Activated B cell treated with CpG ODN at 0.5 μM for 24 hours (primary cell): ENCODE measurements around the gene WFS1. TPM values are rescaled to one million over a fixed set of nuclear protein-coding genes. Genes with fewer than 3 reads are reported as not detected.

Experiments
- ATAC-seq: fragments of 200-7000 bp; cut with Tn5 transposase; one replicate; pipeline ENCODE4 v1.10.0; 2021; ENCODE audit warnings: low read depth, mild to moderate bottlenecking, moderate library complexity
- CTCF ChIA-PET: fragments of 350-600 bp; sonication (Branson Sonifier 250); formaldehyde crosslinking; loops from one replicate; lab custom pipeline; 2021; ENCODE audit warnings: antibody characterized with exemption; lab: Charles Lee
- POLR2A ChIA-PET: fragments of 350-600 bp; sonication (Branson Sonifier 250); formaldehyde crosslinking; loops from one replicate; lab custom pipeline; 2021; ENCODE audit warnings: antibody characterized with exemption; lab: Charles Lee
- DNase-seq: peaks from one replicate; pipeline ENCODE4 v3.0.0; 2022
- H3K27ac Mint-ChIP-seq: one replicate; pipeline ENCODE4 v1.8.0; 2020; ENCODE audit warnings: mixed read lengths
- H3K27me3 Mint-ChIP-seq: one replicate; pipeline ENCODE4 v1.8.0; 2021; ENCODE audit warnings: mixed read lengths
- H3K36me3 Mint-ChIP-seq: one replicate; pipeline ENCODE4 v1.8.0; 2021; ENCODE audit warnings: low read depth, mixed read lengths
- H3K4me1 Mint-ChIP-seq: one replicate; pipeline ENCODE4 v1.8.0; 2021; ENCODE audit warnings: mixed read lengths
- H3K4me3 Mint-ChIP-seq: one replicate; pipeline ENCODE4 v1.8.0; 2020; ENCODE audit warnings: mild to moderate bottlenecking, mixed read lengths
- H3K9me3 Mint-ChIP-seq: one replicate; pipeline ENCODE4 v1.8.0; 2020; ENCODE audit warnings: mixed read lengths
- intact Hi-C: fragments of 100-400 bp; cut with micrococcal nuclease; formaldehyde crosslinking; loops from one replicate; pipeline ENCODE4 v1.15.1; 2024
- total RNA-seq: library from RNA; stranded (reverse); gene quantifications from 2 replicates; pipeline ENCODE4 v1.2.3, GENCODE V29; 2022
- TF ChIP-seq, protein P1 (sequence below): fragments of 200-600 bp; IDR thresholded peaks from one replicate; pipeline ENCODE4 v1.8.0; 2022; ENCODE audit warnings: antibody characterized with exemption, mild to moderate bottlenecking

Gene WFS1
- total RNA-seq, 1 donor from 2014 or later, result 2.4 TPM

DNA sequence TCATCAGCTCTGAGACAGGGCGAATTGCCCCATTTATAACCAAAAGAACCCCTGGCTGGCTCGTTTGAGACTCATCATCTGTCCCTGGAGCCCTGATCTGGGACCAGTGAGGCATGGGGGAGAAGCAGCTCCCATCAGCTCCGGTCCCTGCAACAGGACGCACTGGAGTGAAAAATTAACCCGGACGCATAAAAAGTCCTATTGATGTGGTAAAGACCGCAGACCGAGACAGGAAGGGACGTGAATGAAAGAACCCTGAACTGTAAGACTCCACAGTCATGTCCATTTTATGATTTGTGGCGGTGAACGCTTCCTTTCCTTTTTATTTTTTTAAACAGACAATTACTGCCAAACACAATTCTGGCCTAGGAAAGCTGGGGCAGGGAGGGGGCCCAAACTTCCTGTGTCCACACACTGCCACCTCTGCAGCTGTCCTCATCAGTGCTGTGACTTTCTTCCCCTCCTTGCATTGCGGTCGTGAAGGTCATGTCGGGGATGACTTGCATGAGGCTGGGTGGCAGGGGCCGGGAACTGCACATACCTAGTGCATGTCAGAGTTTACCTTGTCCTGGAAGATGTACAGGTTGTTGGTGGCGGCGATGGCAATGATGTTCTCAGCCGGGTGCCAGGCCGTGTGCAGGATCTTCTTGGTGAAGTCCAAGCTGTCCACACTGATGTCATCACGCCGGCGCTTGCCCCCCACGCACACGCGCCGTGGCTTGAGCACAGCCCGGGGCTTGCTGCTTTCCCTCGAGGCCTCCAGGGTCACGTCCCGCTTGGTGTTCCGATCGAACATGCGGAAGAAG lies 53.3 kb downstream of the WFS1 start:
- peaks cover 46% of the 10 kb centered on the region for H3K27me3 Mint-ChIP-seq
- CTCF ChIA-PET, result interaction anchor here (12.0 kb wide), 1 partner anchor 72 kb away, joined by 232 read pairs; no protein-coding TSS in a partner anchor
- H3K9me3 Mint-ChIP-seq, result no peaks in the 10 kb centered on the region
- H3K4me1 Mint-ChIP-seq, result no peaks in the 10 kb centered on the region
- no peak overlapping the region for H3K27ac Mint-ChIP-seq
- no peak for ATAC-seq
- POLR2A ChIA-PET, result no interaction called here
- TF ChIP-seq, protein P1, sequence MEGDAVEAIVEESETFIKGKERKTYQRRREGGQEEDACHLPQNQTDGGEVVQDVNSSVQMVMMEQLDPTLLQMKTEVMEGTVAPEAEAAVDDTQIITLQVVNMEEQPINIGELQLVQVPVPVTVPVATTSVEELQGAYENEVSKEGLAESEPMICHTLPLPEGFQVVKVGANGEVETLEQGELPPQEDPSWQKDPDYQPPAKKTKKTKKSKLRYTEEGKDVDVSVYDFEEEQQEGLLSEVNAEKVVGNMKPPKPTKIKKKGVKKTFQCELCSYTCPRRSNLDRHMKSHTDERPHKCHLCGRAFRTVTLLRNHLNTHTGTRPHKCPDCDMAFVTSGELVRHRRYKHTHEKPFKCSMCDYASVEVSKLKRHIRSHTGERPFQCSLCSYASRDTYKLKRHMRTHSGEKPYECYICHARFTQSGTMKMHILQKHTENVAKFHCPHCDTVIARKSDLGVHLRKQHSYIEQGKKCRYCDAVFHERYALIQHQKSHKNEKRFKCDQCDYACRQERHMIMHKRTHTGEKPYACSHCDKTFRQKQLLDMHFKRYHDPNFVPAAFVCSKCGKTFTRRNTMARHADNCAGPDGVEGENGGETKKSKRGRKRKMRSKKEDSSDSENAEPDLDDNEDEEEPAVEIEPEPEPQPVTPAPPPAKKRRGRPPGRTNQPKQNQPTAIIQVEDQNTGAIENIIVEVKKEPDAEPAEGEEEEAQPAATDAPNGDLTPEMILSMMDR, result no peak
- intact Hi-C loops, result no loop called here
- DNase-seq, result no peak
- H3K4me3 Mint-ChIP-seq, result no peak overlapping the region
- no peaks in the 10 kb centered on the region for H3K36me3 Mint-ChIP-seq

DNA sequence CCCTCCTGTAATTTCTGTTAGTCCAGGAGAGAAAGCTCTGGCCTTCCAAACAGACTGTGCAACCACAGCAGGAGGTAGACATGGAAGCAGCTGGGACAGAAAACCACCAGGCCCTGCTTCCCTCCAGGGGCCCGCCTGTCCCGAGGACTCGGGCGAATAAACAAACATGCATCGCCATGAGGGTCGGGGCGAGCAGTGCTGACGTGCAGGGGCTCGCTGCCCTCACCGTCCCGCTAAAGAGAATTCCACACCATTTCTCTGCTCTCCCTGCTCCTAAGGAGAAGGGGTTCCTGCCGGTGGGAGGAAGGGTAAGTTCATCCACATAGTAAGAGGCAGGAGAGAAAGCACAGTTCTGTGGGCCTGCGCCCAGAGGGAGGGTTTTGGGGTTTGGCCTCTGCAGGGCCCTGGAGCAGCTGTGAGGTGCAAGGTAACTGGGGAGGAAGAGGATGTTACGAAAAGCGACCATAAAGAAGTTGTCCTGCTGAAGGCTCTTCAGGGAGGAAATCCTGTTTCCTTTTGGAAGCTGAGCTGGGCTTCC lies 54.9 kb downstream of the WFS1 start:
- Mint-ChIP-seq H3K27ac (no peak overlapping the region), H3K36me3 (no peaks in the 10 kb centered on the region), H3K9me3 (no peaks in the 10 kb centered on the region), H3K27me3 (peaks cover 49% of the 10 kb centered on the region), H3K4me3 (no peak overlapping the region), H3K4me1 (no peaks in the 10 kb centered on the region)
- CTCF ChIA-PET, result interaction anchor here (12.0 kb wide), 1 partner anchor 74 kb away, joined by 232 read pairs; no protein-coding TSS in a partner anchor
- ATAC-seq, result no peak
- TF ChIP-seq, protein P1, result no peak
- POLR2A ChIA-PET, result no interaction called here
- no peak for DNase-seq
- intact Hi-C loops, result no loop called here

DNA sequence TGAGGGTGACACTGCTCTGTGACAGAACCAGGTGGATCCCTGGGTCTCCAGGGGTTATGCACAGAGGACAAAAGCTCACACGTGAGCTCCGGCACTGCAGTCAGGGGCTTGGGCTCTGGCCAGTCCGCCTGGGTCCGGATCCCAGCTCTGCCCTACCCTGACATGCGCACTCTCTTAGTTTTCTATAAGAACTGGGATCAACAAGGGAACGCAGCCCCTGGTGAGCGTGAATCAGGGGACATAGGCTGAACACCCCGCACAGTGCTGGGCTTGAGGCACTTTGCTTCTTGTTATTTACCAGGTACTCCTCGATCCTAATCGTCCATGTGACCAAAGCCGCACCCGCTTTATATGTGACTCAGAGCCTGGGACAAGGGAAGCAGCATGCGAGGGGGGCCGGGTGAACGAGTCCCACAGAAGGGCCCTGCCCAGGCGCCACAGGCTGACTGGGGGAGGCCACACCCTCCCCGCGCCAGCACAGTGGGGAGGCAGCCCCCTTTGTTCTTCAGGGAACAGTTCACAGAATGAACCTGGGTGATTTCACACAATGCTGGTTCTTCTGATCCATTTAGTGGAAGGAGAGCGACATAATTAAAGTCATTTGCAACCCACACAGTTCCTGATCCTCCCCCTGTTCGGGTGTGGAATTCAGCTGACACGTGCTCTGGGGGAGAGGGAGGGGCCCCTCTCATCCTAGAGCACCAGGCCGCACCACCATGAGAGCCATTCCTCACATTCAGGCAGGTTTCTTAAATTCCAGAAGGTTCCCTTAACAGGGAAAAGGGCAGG lies 55.5 kb downstream of the WFS1 start:
- ChIA-PET POLR2A (no interaction called here), CTCF (interaction anchor here (12.0 kb wide), 1 partner anchor 75 kb away, joined by 232 read pairs; no protein-coding TSS in a partner anchor)
- Mint-ChIP-seq H3K4me3 (no peak overlapping the region), H3K36me3 (no peaks in the 10 kb centered on the region), H3K27ac (no peak overlapping the region), H3K4me1 (no peaks in the 10 kb centered on the region), H3K27me3 (peaks cover 46% of the 10 kb centered on the region), H3K9me3 (no peaks in the 10 kb centered on the region)
- TF ChIP-seq, protein P1, result no peak
- no peak for DNase-seq
- no peak for ATAC-seq
- intact Hi-C loops, result no loop called here

DNA sequence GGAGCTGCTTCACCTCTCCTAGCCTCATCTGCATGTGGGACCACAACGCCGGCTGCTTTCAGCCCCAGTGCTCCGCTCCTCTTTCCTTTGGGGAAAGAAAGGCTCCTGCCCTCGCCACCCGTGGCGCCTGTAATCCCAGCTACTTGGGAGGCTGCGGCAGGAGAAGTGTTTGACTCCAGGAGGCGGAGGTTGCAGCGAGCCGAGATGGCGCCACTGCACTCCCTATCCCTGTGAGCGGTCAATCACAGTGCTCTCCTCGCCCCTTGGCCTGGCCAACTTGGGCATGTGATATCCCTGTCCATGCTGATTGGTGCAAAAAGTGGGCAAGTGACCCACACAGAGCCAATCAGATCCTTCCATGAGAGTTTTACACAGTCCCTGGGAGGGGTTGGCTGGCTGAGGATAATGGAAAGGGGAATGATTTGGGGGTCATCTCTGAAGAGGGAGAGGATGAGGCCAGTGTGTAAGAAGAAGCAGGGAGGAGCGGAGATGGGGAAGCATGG lies 56.2 kb downstream of the WFS1 start:
- peaks cover 44% of the 10 kb centered on the region for H3K27me3 Mint-ChIP-seq

More for the DNA sequence above, 56.2 kb downstream of the WFS1 start:
- ATAC-seq, result no peak
- ChIA-PET CTCF (interaction anchor here (12.0 kb wide), 1 partner anchor 75 kb away, joined by 232 read pairs; no protein-coding TSS in a partner anchor), POLR2A (no interaction called here)
- Mint-ChIP-seq H3K9me3 (no peaks in the 10 kb centered on the region), H3K4me3 (no peak overlapping the region), H3K36me3 (no peaks in the 10 kb centered on the region), H3K4me1 (no peaks in the 10 kb centered on the region), H3K27ac (no peak overlapping the region)
- TF ChIP-seq, protein P1, result no peak
- intact Hi-C loops, result loop anchor here (2.0 kb wide), 1 partner anchor 249 kb away; no protein-coding TSS in a partner anchor
- no peak for DNase-seq
